ENCODE data around the gene ZNF555. TPM values are rescaled to one million over a fixed set of nuclear protein-coding genes. Genes with fewer than 3 reads are reported as not detected.
"Not testable (repeated sequence)": the region's sequence is repeated elsewhere in the genome, so short reads cannot be mapped to it uniquely, and the experiment has no call there.

Gene ZNF555
- total RNA-seq, 1 donor from 2014 or later: 6.9 TPM

DNA sequence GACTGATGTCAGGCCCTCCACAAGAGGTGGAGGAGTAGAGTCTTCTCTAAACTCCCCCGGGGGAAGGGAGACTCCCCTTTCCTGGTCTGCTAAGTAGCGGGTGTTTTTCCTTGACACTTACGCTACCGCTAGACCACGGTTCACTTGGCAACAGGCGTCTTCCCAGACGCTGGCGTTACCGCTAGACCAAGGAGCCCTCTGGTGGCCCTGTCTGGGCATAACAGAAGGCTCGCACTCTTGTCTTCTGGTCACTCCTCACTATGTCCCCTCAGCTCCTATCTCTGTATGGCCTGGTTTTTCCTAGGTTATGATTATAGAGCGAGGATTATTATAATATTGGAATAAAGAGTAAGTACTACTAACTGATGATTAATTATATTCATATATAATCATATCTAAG lies 30.9 kb downstream of the ZNF555 start:
- H3K4me1 ChIP-seq; H3K27me3 ChIP-seq; H3K36me3 ChIP-seq; H3K27ac ChIP-seq; intact Hi-C loops (cut with DNase I); ATAC-seq; H3K9me3 ChIP-seq; H3K4me3 ChIP-seq; DNase-seq: not testable (repeated sequence)
- TF ChIP-seq, protein P1, sequence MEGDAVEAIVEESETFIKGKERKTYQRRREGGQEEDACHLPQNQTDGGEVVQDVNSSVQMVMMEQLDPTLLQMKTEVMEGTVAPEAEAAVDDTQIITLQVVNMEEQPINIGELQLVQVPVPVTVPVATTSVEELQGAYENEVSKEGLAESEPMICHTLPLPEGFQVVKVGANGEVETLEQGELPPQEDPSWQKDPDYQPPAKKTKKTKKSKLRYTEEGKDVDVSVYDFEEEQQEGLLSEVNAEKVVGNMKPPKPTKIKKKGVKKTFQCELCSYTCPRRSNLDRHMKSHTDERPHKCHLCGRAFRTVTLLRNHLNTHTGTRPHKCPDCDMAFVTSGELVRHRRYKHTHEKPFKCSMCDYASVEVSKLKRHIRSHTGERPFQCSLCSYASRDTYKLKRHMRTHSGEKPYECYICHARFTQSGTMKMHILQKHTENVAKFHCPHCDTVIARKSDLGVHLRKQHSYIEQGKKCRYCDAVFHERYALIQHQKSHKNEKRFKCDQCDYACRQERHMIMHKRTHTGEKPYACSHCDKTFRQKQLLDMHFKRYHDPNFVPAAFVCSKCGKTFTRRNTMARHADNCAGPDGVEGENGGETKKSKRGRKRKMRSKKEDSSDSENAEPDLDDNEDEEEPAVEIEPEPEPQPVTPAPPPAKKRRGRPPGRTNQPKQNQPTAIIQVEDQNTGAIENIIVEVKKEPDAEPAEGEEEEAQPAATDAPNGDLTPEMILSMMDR (IDR thresholded peaks at IDR 0.05): peak; percentile 23

DNA sequence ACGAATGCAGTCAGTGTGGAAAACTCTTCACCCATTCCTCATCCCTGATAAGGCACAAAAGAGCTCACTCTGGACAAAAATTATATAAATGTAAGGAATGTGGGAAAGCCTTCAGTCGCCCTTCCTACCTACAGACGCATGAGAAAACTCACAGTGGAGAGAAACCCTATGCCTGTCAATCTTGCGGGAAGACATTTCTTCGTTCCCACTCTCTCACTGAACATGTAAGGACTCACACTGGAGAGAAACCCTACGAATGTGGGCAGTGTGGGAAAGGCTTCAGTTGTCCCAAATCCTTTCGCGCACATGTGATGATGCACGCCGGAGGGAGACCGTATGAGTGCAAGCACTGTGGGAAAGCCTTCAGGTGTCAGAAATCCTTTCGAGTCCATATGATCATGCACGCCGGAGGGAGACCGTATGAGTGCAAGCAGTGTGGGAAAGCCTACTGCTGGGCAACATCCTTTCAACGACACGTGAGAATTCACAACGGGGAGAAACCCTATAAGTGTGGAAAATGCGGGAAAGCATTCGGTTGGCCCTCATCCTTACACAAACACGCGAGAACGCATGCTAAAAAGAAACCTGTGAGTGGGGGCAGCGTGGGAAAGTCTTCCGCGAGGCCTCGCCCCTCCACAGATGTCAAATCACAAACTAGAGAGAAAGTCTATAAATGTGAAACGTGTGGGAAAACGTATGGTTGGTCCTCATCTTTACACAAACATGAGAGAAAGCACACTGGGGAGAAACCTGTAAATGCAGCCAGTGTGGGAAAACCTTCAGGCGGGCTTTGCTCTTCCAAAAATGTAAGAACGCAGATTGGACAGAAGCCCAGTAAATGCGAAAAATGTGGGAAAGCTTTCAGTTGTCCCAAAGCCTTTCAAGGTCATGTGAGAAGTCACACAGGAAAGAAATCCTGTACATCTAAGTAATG lies 36.4 kb downstream of the ZNF555 start:
- no peaks in the 10 kb centered on the region for H3K36me3 ChIP-seq
- no peak for ATAC-seq
- intact Hi-C loops (cut with DNase I): no loop called here
- H3K9me3 ChIP-seq: peaks cover 19% of the 10 kb centered on the region
- TF ChIP-seq, protein P1 (IDR thresholded peaks at IDR 0.05): no peak
- no peak overlapping the region for H3K27ac ChIP-seq
- H3K4me3 ChIP-seq: no peak overlapping the region
- no peak for DNase-seq
- no peaks in the 10 kb centered on the region for H3K27me3 ChIP-seq
- no peaks in the 10 kb centered on the region for H3K4me1 ChIP-seq

GRCh38 chr19:2883686-2884439 lies 42.6 kb downstream of the ZNF555 start:
- no peak overlapping the region for H3K27ac ChIP-seq
- TF ChIP-seq, protein P1 (IDR thresholded peaks at IDR 0.05): no peak
- H3K4me3 ChIP-seq: no peak overlapping the region
- no peaks in the 10 kb centered on the region for H3K9me3 ChIP-seq
- no peaks in the 10 kb centered on the region for H3K27me3 ChIP-seq
- H3K4me1 ChIP-seq: peaks cover 4% of the 10 kb centered on the region
- DNase-seq (no peak), ATAC-seq (peak; percentile 25)
- H3K36me3 ChIP-seq: no peaks in the 10 kb centered on the region
- intact Hi-C loops (cut with DNase I): no loop called here

- Histone ChIP-seq H3K27ac (no peak overlapping the region), H3K4me1 (peaks cover 4% of the 10 kb centered on the region), H3K4me3 (no peak overlapping the region), H3K27me3 (no peaks in the 10 kb centered on the region), H3K36me3 (no peaks in the 10 kb centered on the region), H3K9me3 (no peaks in the 10 kb centered on the region)
- no peak for DNase-seq
- ATAC-seq: no peak
- TF ChIP-seq, protein P1 (IDR thresholded peaks at IDR 0.05): no peak
- intact Hi-C loops (cut with DNase I): no loop called here
Measured at GRCh38 chr19:2885736-2886135, 44.5 kb downstream of the ZNF555 start.

DNA sequence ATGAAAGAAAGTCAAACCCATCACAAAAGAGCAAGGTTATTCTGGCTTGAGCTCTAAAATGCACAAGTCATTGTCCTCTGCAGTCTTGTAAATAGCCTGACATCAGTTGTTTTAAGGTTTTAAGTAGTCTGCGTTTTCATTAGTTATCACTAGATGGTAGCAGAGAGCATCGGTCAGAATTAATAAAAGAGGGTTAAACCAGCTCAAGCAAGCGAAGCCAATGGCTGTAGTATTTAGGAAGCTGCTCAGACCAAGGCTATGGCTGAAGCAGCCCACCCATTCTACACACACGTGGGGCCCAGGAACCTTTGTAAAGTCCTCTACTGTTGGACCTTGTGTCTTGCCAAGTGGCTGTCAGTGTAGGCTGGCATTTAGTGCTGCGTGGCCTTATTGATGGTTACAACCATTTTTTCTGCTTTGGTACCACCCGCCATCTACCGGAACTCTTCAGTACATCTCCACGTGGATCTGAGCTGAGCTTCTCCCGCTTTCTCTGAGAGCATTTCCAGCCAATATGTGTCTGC lies 46.2 kb downstream of the ZNF555 start:
- intact Hi-C loops (cut with DNase I): no loop called here
- Histone ChIP-seq H3K27me3 (no peaks in the 10 kb centered on the region), H3K4me3 (no peak overlapping the region), H3K9me3 (no peaks in the 10 kb centered on the region), H3K4me1 (peaks cover 4% of the 10 kb centered on the region), H3K27ac (no peak overlapping the region), H3K36me3 (no peaks in the 10 kb centered on the region)
- ATAC-seq (peak; percentile 94), DNase-seq (no peak)
- TF ChIP-seq, protein P1 (IDR thresholded peaks at IDR 0.05): peak; percentile 68

Data from upper lobe of right lung (tissue), 1 donor.